NT2/D1 (cell line): ENCODE data around the gene TENT4A.

Experiments
- SUZ12 ChIP-seq: IDR thresholded peaks from 2 replicates; pipeline ENCODE4 v1.6.1; 2011; ENCODE audit not compliant: insufficient read length, insufficient read depth; ENCODE audit errors: extremely low read depth
- YY1 ChIP-seq: IDR thresholded peaks from 2 replicates; pipeline ENCODE4 v1.6.1; 2011; ENCODE audit not compliant: insufficient read length, insufficient read depth
- ZNF274 ChIP-seq: IDR thresholded peaks from 2 replicates; pipeline ENCODE4 v1.6.1; 2011; ENCODE audit warnings: mild to moderate bottlenecking, low read depth, low read length

DNA sequence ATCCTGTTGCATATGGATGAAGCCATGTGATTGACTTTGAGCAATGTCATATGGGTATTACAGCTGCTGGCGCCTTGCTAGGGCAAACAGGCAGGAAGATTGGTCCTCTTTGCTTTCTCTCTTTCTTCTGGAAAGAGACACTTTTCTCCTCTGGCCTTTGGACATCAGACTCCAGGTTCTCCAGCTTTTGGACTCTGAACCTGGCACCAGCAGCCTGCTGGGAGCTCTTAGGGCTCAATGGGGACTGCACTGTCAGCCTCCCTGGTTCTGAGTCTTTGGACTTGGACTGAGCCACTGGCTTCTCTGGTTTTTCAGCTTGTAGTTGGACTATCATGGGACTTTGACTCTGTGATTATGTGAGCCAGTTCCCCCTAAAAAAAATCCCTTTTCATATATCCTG lies 34.8 kb upstream of the TENT4A start:
- no peak for TF ChIP-seq YY1
- no peak for TF ChIP-seq SUZ12
- no peak for TF ChIP-seq ZNF274
